Measurements from ENCODE around the gene CTNNA3.
"Not testable (repeated sequence)": the region's sequence is repeated elsewhere in the genome, so short reads cannot be mapped to it uniquely, and the experiment has no call there.

The CTNNA3 gene

DNA sequence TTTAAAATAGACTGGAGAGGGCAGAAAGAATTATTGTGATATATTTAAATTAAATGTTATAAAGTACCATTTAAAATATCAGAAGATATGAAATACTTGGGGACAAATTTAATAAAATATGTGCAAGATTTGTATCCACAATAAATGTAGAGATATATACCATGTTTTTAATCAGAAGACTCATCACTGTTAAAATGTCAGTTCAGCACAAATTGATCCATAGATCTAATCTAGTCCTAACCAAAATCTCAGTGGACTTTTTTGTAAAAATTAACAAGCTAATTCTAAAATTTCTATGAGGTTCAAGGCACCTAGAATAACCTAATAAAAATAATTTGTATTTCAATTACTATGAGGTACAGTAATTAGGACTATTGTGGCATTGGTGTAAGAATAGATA is 96.4 kb downstream of the CTNNA3 start:
- Histone ChIP-seq H3K4me3 (ENCODE audit: low read depth in 1 of 2, low read length in 2 of 2) (no peak overlapping the region), H3K27ac (ENCODE audit: low read length) (no peak overlapping the region), H3K27me3 (ENCODE audit: low read depth, low read length) (no peaks in the 10 kb centered on the region), H3K4me1 (ENCODE audit: control insufficient read depth in 1 of 2, insufficient read depth in 2 of 2, low read length in 2 of 2) (no peaks in the 10 kb centered on the region), H3K36me3 (ENCODE audit: control insufficient read depth in 1 of 2, insufficient read depth in 2 of 2, low read length in 2 of 2) (no peaks in the 10 kb centered on the region), H3K9me3 (ENCODE audit: control insufficient read depth in 1 of 2, low read length in 2 of 2) (no peaks in the 10 kb centered on the region)

GRCh38 chr10:67596641-67597040 is 99.4 kb downstream of the CTNNA3 start:
- Histone ChIP-seq H3K4me3 (ENCODE audit: low read depth in 1 of 2, low read length in 2 of 2) (no peak overlapping the region), H3K36me3 (ENCODE audit: control insufficient read depth in 1 of 2, insufficient read depth in 2 of 2, low read length in 2 of 2) (no peaks in the 10 kb centered on the region), H3K9me3 (ENCODE audit: control insufficient read depth in 1 of 2, low read length in 2 of 2) (no peaks in the 10 kb centered on the region), H3K4me1 (ENCODE audit: control insufficient read depth in 1 of 2, insufficient read depth in 2 of 2, low read length in 2 of 2) (no peaks in the 10 kb centered on the region), H3K27ac (ENCODE audit: low read length) (no peak overlapping the region), H3K27me3 (ENCODE audit: low read depth, low read length) (no peaks in the 10 kb centered on the region)

DNA sequence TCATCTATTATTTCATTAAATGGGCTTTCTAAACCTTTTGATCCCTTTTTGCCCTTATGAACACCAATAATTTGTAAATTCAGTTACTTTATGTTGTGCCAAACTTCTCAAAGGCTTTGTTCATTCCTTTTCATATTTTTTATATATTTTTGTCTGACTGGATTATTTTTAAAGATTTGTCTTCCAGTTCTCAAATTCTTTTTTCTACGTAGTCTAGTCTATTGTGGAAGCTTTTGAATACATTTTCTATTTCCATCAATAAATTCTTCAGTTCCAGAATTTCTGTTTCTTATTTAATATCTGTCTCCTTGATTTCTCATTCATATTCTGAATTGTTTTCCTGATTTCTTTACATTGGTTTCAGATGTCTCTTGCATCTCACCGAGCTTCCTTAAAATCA is 108.2 kb downstream of the CTNNA3 start:
- Histone ChIP-seq H3K27ac (ENCODE audit: low read length) (no peak overlapping the region), H3K9me3 (ENCODE audit: control insufficient read depth in 1 of 2, low read length in 2 of 2) (peaks cover 4 to 11% of the 10 kb centered on the region in 2 donors), H3K4me3 (ENCODE audit: low read depth in 1 of 2, low read length in 2 of 2) (no peak overlapping the region), H3K4me1 (ENCODE audit: control insufficient read depth in 1 of 2, insufficient read depth in 2 of 2, low read length in 2 of 2) (no peaks in the 10 kb centered on the region), H3K36me3 (ENCODE audit: control insufficient read depth in 1 of 2, insufficient read depth in 2 of 2, low read length in 2 of 2) (no peaks in the 10 kb centered on the region), H3K27me3 (ENCODE audit: low read depth, low read length) (no peaks in the 10 kb centered on the region)

- Histone ChIP-seq H3K27me3 (ENCODE audit: low read depth, low read length) (no peaks in the 10 kb centered on the region), H3K4me3 (ENCODE audit: low read depth in 1 of 2, low read length in 2 of 2) (no peak overlapping the region), H3K4me1 (ENCODE audit: control insufficient read depth in 1 of 2, insufficient read depth in 2 of 2, low read length in 2 of 2) (no peaks in the 10 kb centered on the region), H3K27ac (ENCODE audit: low read length) (no peak overlapping the region), H3K9me3 (ENCODE audit: control insufficient read depth in 1 of 2, low read length in 2 of 2) (no peaks in the 10 kb centered on the region), H3K36me3 (ENCODE audit: control insufficient read depth in 1 of 2, insufficient read depth in 2 of 2, low read length in 2 of 2) (no peaks in the 10 kb centered on the region)
These were observed 120.5 kb downstream of the CTNNA3 start for GRCh38 chr10:67575532-67575931.

- H3K9me3 ChIP-seq (ENCODE audit: control insufficient read depth in 1 of 2, low read length in 2 of 2) = no peaks in the 10 kb centered on the region
- no peaks in the 10 kb centered on the region for H3K36me3 ChIP-seq (ENCODE audit: control insufficient read depth in 1 of 2, insufficient read depth in 2 of 2, low read length in 2 of 2)
- H3K27me3 ChIP-seq (ENCODE audit: low read depth, low read length) = no peaks in the 10 kb centered on the region
- no peaks in the 10 kb centered on the region for H3K4me1 ChIP-seq (ENCODE audit: control insufficient read depth in 1 of 2, insufficient read depth in 2 of 2, low read length in 2 of 2)
- no peak overlapping the region for H3K4me3 ChIP-seq (ENCODE audit: low read depth in 1 of 2, low read length in 2 of 2)
- H3K27ac ChIP-seq (ENCODE audit: low read length) = no peak overlapping the region
These were observed 122.5 kb downstream of the CTNNA3 start for GRCh38 chr10:67573484-67573883.

DNA sequence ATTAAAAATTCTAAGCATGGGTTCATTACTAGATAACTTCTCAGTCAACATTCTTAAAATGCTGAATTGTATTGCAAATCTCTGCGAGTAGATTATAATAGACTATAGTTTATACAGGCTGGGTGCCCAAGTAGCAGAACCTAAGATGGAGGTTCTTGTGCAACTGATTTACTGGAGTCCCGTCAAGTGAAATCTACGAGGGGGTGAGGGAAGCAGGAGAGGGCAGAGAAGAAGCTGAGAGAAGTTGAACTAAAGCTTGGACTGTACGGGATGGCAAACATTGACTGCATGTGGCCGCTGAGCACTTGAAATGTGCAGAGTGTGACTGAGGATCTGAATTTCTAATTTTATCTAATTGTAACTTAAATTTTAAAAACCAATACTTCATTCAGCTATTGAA is 124.5 kb downstream of the CTNNA3 start:
- Histone ChIP-seq H3K4me3 (ENCODE audit: low read depth in 1 of 2, low read length in 2 of 2) (no peak overlapping the region), H3K9me3 (ENCODE audit: control insufficient read depth in 1 of 2, low read length in 2 of 2) (no peaks in the 10 kb centered on the region), H3K27ac (ENCODE audit: low read length) (no peak overlapping the region), H3K36me3 (ENCODE audit: control insufficient read depth in 1 of 2, insufficient read depth in 2 of 2, low read length in 2 of 2) (no peaks in the 10 kb centered on the region), H3K4me1 (ENCODE audit: control insufficient read depth in 1 of 2, insufficient read depth in 2 of 2, low read length in 2 of 2) (no peaks in the 10 kb centered on the region), H3K27me3 (ENCODE audit: low read depth, low read length) (no peaks in the 10 kb centered on the region)

- not testable (repeated sequence) for H3K9me3 ChIP-seq (ENCODE audit: control insufficient read depth in 1 of 2, low read length in 2 of 2); H3K4me3 ChIP-seq (ENCODE audit: low read depth in 1 of 2, low read length in 2 of 2); H3K27me3 ChIP-seq (ENCODE audit: low read depth, low read length); H3K27ac ChIP-seq (ENCODE audit: low read length); H3K4me1 ChIP-seq (ENCODE audit: control insufficient read depth in 1 of 2, insufficient read depth in 2 of 2, low read length in 2 of 2); H3K36me3 ChIP-seq (ENCODE audit: control insufficient read depth in 1 of 2, insufficient read depth in 2 of 2, low read length in 2 of 2)
These were observed 137.7 kb downstream of the CTNNA3 start for GRCh38 chr10:67558311-67558710.

DNA sequence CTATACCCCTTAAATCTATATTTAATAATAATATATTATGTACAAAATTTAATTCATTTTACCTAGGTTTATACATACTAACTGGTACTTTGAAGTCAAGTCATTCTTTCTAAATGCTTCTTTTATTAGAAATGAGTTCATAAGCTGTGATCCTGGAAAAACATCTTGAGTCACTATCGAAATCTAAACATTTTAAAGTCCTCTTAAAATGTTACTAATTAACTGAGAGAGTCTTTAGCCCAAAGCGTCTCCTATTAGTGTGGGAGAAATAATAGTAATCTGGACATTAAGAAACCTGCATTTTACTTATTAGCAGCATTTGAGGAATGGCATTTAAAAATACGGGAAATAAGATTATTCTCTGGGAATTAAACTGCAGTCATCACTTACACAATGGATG is 142.7 kb downstream of the CTNNA3 start:
- no peak overlapping the region for H3K27ac ChIP-seq (ENCODE audit: low read length)
- H3K9me3 ChIP-seq (ENCODE audit: control insufficient read depth in 1 of 2, low read length in 2 of 2) = peaks cover 0 to 4% of the 10 kb centered on the region in 2 donors
- H3K36me3 ChIP-seq (ENCODE audit: control insufficient read depth in 1 of 2, insufficient read depth in 2 of 2, low read length in 2 of 2) = no peaks in the 10 kb centered on the region
- H3K4me1 ChIP-seq (ENCODE audit: control insufficient read depth in 1 of 2, insufficient read depth in 2 of 2, low read length in 2 of 2) = no peaks in the 10 kb centered on the region
- H3K27me3 ChIP-seq (ENCODE audit: low read depth, low read length) = no peaks in the 10 kb centered on the region
- H3K4me3 ChIP-seq (ENCODE audit: low read depth in 1 of 2, low read length in 2 of 2) = no peak overlapping the region

GRCh38 chr10:67550838-67551402 is 145.1 kb downstream of the CTNNA3 start:
- no peak overlapping the region for H3K4me3 ChIP-seq (ENCODE audit: low read depth in 1 of 2, low read length in 2 of 2)
- H3K27ac ChIP-seq (ENCODE audit: low read length) = no peak overlapping the region
- H3K4me1 ChIP-seq (ENCODE audit: control insufficient read depth in 1 of 2, insufficient read depth in 2 of 2, low read length in 2 of 2) = no peaks in the 10 kb centered on the region
- H3K9me3 ChIP-seq (ENCODE audit: control insufficient read depth in 1 of 2, low read length in 2 of 2) = peaks cover 0 to 4% of the 10 kb centered on the region in 2 donors
- no peaks in the 10 kb centered on the region for H3K27me3 ChIP-seq (ENCODE audit: low read depth, low read length)
- H3K36me3 ChIP-seq (ENCODE audit: control insufficient read depth in 1 of 2, insufficient read depth in 2 of 2, low read length in 2 of 2) = no peaks in the 10 kb centered on the region

DNA sequence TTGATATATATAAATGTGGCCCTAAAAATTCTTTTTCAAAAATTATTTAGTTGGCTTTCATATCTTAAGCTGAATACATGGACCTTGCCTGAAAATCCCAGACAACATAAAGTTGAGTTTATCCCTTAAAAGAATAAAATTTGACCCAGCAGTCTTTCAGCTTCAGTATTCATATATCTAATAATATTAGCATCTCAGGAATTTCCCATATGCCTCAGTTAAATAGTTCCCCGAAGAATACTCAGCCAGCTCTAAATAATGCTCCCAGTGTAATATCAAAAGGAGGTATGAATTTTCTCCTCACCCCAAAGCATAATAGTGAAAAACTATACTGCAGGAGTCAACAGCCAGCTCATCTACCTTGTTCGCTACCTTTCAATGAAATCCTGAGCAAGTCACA is 145.9 kb downstream of the CTNNA3 start:
- H3K9me3 ChIP-seq (ENCODE audit: control insufficient read depth in 1 of 2, low read length in 2 of 2) = peaks cover 0 to 4% of the 10 kb centered on the region in 2 donors
- H3K4me3 ChIP-seq (ENCODE audit: low read depth in 1 of 2, low read length in 2 of 2) = no peak overlapping the region
- no peaks in the 10 kb centered on the region for H3K36me3 ChIP-seq (ENCODE audit: control insufficient read depth in 1 of 2, insufficient read depth in 2 of 2, low read length in 2 of 2)
- H3K4me1 ChIP-seq (ENCODE audit: control insufficient read depth in 1 of 2, insufficient read depth in 2 of 2, low read length in 2 of 2) = no peaks in the 10 kb centered on the region
- H3K27me3 ChIP-seq (ENCODE audit: low read depth, low read length) = no peaks in the 10 kb centered on the region
- H3K27ac ChIP-seq (ENCODE audit: low read length) = no peak overlapping the region

- Histone ChIP-seq H3K9me3 (ENCODE audit: control insufficient read depth in 1 of 2, low read length in 2 of 2) (peaks cover 0 to 4% of the 10 kb centered on the region in 2 donors), H3K4me3 (ENCODE audit: low read depth in 1 of 2, low read length in 2 of 2) (no peak overlapping the region), H3K27ac (ENCODE audit: low read length) (no peak overlapping the region), H3K27me3 (ENCODE audit: low read depth, low read length) (no peaks in the 10 kb centered on the region), H3K36me3 (ENCODE audit: control insufficient read depth in 1 of 2, insufficient read depth in 2 of 2, low read length in 2 of 2) (no peaks in the 10 kb centered on the region), H3K4me1 (ENCODE audit: control insufficient read depth in 1 of 2, insufficient read depth in 2 of 2, low read length in 2 of 2) (no peaks in the 10 kb centered on the region)
These were observed 146.6 kb downstream of the CTNNA3 start for GRCh38 chr10:67549390-67549789.

DNA sequence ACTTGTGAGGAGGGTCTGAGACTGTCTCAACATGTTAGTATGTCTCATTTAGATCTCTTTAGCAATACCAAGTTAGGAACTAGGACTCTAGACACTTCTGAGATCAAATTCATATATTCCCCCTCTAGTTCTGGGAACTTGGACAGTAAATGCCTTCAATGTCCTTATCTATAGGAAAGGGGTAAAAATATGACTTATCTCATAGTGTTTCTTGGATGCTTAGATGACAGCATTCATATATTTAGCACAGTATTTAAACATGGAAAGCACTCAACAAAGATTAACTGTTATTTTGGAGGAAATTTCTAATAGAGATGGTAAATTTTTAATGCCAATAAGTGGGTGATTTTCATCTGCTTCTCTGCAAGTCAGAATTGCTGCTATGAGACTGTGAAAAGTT is 154.6 kb downstream of the CTNNA3 start:
- no peak overlapping the region for H3K27ac ChIP-seq (ENCODE audit: low read length)

More for the DNA sequence above, 154.6 kb downstream of the CTNNA3 start:
- H3K9me3 ChIP-seq (ENCODE audit: control insufficient read depth in 1 of 2, low read length in 2 of 2) = no peaks in the 10 kb centered on the region
- no peaks in the 10 kb centered on the region for H3K36me3 ChIP-seq (ENCODE audit: control insufficient read depth in 1 of 2, insufficient read depth in 2 of 2, low read length in 2 of 2)
- H3K27me3 ChIP-seq (ENCODE audit: low read depth, low read length) = no peaks in the 10 kb centered on the region
- no peak overlapping the region for H3K4me3 ChIP-seq (ENCODE audit: low read depth in 1 of 2, low read length in 2 of 2)
- H3K4me1 ChIP-seq (ENCODE audit: control insufficient read depth in 1 of 2, insufficient read depth in 2 of 2, low read length in 2 of 2) = no peaks in the 10 kb centered on the region

All from muscle layer of duodenum (tissue), 2 donors.